ENCODE data around the gene PFDN1.

PFDN1 gene

DNA sequence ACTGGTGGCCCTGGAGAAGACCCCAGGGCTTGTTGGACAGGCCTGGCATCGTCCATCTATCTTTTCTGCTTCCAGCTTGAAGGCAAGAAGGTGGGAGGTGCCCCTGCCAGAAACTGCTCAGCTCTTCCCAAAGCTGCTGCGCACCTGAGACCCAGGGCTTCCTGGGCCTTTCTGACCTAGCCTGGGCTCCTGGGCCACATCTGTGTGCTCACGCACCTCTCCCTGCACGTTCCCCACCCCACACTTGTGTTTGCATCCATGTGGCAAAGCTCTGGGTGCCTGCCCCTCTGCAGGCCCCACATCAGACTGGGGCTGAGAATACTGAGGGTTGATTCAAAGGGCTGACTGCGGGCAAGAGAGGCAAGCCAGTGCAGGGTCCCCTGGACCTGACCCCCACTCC, 63.4 kb downstream of the PFDN1 start:
- CTCF ChIA-PET = interaction anchor here (0.8 to 22.9 kb wide), 25 partner anchors 9 to 481 kb away, joined by 3 to 462 read pairs (median 5); partner anchors contain the start of genes HBEGF and SLC4A9
- TF ChIP-seq, protein P1, sequence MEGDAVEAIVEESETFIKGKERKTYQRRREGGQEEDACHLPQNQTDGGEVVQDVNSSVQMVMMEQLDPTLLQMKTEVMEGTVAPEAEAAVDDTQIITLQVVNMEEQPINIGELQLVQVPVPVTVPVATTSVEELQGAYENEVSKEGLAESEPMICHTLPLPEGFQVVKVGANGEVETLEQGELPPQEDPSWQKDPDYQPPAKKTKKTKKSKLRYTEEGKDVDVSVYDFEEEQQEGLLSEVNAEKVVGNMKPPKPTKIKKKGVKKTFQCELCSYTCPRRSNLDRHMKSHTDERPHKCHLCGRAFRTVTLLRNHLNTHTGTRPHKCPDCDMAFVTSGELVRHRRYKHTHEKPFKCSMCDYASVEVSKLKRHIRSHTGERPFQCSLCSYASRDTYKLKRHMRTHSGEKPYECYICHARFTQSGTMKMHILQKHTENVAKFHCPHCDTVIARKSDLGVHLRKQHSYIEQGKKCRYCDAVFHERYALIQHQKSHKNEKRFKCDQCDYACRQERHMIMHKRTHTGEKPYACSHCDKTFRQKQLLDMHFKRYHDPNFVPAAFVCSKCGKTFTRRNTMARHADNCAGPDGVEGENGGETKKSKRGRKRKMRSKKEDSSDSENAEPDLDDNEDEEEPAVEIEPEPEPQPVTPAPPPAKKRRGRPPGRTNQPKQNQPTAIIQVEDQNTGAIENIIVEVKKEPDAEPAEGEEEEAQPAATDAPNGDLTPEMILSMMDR (IDR thresholded peaks at IDR 0.05; ENCODE audit: control extremely low read depth, extremely low read depth, low read depth, missing control alignments) = no peak
- POLR2A ChIA-PET = no interaction called here
- DNase-seq (ENCODE audit: extremely low spot score) = no peak

DNA sequence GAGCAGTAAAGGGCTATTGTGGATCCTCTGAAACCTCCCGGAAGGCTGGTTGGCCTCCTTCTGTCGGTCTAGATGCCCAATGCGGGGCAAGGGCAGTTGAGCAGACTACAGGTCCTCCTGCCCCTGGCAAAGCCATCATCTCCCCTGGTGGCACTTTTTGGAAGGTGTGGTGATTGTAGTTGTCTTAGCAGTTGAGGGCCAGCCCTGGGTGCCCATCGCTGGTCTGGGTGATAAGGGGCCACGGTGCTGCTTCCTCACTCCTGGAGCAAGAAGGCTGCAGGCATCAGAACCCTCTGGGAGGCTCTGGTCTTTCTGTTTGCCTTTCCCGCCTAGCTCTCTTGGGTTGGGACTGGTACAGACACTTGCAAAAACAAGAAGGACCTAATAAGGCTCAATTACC, 64.1 kb downstream of the PFDN1 start:
- POLR2A ChIA-PET = no interaction called here
- DNase-seq (ENCODE audit: extremely low spot score) = no peak
- TF ChIP-seq, protein P1 (IDR thresholded peaks at IDR 0.05; ENCODE audit: control extremely low read depth, extremely low read depth, low read depth, missing control alignments) = no peak
- CTCF ChIA-PET = interaction anchor here (1.1 to 22.9 kb wide), 9 partner anchors 10 to 126 kb away, joined by 3 to 462 read pairs (median 5); partner anchors contain the start of gene HBEGF

DNA sequence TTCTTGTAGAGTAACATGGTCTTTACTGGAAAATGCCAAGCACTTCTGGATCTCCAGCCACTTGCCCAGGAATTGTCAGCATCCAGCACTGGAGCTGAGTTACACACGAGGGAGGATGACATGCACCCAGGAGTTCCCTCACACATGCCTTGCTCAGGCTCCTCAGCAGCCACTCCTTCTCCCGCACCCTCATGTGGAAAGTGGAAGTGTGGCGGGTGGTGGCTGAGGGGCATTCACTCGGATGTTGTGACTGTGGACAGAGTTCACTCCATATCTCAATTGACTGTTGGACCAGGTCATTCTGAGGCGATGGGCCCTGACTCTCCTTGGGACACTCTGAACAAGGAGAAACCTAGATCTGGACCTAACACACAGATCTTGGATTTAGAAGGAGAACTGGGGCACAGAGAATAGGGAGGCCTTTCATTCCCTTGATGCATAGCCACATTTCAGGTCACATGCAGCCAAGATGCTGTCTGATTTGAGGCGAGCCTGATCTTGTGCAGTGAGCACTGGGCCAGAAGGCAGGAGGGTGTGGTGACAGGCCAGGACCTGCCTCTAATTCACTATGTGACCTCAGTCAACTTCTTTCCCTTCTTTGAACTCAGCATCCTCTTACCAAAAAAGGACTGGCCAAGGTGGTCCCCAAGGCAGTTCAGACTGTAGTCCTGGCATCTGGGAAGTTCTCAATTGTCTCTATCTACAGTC, 65.9 kb downstream of the PFDN1 start:
- DNase-seq (ENCODE audit: extremely low spot score) = no peak
- TF ChIP-seq, protein P1 (IDR thresholded peaks at IDR 0.05; ENCODE audit: control extremely low read depth, extremely low read depth, low read depth, missing control alignments) = no peak
- ChIA-PET CTCF (interaction anchor here (0.8 to 22.9 kb wide), 8 partner anchors 7 to 135 kb away, joined by 3 to 462 read pairs (median 4); partner anchors contain the start of gene HBEGF), POLR2A (no interaction called here)

DNA sequence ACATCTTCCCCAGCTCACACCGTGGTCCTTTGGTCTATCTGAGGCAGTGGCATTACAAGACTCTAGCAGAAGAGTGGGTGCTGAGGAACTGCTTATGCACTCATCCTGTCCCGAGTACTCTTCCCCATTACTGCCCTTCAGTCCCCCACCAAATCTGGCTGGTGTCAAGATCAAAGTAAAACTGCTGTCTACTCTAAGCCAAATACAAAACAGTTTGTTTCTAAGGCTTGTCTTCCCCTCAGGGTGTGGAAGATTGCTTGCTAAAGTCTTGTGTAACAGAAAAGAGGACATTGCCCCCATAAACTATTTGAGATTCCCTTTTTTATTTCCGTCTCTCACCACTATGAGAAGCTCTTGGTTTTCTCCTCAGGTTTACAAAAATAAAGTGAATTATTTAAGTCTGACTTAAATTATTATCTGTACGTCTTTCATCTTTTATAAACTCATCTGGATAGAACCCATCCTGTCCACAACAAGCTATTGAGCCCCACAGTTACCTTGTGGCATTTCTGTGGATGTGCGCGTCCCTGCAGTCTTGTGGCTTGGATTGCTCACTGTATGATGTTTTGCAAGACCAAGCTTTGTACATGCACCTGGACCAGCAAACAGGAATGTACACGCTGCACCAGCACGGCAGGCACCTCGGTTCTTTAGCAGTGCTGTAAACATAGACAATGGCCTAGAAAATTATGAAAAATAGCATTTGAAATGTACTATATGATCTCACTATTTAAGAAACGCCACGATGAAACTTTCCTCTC, 66.9 kb downstream of the PFDN1 start:
- ChIA-PET CTCF (interaction anchor here (0.8 to 22.9 kb wide), 9 partner anchors 8 to 136 kb away, joined by 3 to 462 read pairs (median 3); partner anchors contain the start of gene HBEGF), POLR2A (no interaction called here)
- DNase-seq (ENCODE audit: extremely low spot score) = no peak
- TF ChIP-seq, protein P1 (IDR thresholded peaks at IDR 0.05; ENCODE audit: control extremely low read depth, extremely low read depth, low read depth, missing control alignments) = no peak

DNA sequence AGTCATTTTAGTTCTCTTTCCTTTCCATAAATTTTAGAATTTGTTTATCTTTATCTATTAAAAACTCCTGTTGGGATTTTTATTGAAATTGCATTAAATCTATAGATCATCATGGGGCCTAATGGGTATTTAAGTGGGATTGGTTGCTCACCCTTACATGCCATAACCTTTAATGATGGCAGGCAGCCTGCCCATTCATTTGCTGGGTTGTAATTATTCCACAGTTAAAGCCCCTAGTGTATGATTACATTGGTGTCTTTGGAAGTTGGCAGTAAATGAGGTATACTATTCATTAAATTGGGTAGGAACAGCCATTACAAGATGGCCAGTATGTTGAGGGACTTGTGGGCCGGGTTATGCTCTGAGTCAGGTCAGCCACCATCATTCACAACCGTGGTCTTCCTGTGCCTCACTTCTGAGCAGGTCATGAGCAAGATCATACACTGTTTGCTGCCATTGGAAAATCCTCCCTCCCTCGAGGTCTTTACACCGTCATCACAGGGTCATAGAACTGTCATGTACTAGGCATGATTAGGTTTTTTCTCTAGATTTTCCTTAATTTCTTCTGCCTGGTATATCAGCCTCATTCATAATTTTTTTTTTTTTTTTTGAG, 68.4 kb downstream of the PFDN1 start:
- ChIA-PET POLR2A (no interaction called here), CTCF (interaction anchor here (0.8 to 22.9 kb wide), 4 partner anchors 9 to 115 kb away, joined by 3 to 462 read pairs (median 8); partner anchors contain the start of gene HBEGF)
- DNase-seq (ENCODE audit: extremely low spot score) = no peak
- TF ChIP-seq, protein P1 (IDR thresholded peaks at IDR 0.05; ENCODE audit: control extremely low read depth, extremely low read depth, low read depth, missing control alignments) = no peak

DNA sequence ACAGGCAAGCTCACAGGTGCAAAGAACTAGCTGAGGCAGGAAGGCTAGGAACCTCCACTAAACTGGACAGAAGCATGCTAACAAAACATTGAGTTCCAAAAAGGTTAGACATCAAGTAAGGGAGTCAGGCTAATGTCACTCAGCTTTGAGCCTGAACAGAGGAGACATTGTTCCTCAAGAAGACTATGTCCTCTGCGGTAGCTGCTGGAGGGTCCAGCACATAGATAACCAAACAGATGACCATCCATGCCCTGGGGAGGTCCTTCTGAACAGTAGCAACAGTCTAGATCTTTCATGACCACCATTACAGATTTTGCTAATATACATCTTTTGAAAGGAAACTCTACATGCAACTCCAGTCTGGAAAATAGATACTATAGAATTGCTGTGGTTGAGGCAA, 70.2 kb downstream of the PFDN1 start:
- TF ChIP-seq, protein P1 (IDR thresholded peaks at IDR 0.05; ENCODE audit: control extremely low read depth, extremely low read depth, low read depth, missing control alignments) = no peak
- ChIA-PET CTCF (interaction anchor here (1.1 to 22.9 kb wide), 6 partner anchors 8 to 126 kb away, joined by 3 to 462 read pairs (median 19); partner anchors contain the start of gene HBEGF), POLR2A (no interaction called here)
- no peak for DNase-seq (ENCODE audit: extremely low spot score)

All from GM10248 (cell line).